HG03342 (cell line): Measurements from ENCODE around the gene VN1R5.
"Not testable (repeated sequence)": the region's sequence is repeated elsewhere in the genome, so short reads cannot be mapped to it uniquely, and the experiment has no call there.

ENCODE experiments used
- ATAC-seq: cut with Tn5 transposase; IDR thresholded peaks from one replicate; pipeline ENCODE4 v1.9.1; 2021; ENCODE audit warnings: mild to moderate bottlenecking, moderate library complexity; ENCODE audit not compliant: unreplicated experiment

Gene VN1R5

DNA sequence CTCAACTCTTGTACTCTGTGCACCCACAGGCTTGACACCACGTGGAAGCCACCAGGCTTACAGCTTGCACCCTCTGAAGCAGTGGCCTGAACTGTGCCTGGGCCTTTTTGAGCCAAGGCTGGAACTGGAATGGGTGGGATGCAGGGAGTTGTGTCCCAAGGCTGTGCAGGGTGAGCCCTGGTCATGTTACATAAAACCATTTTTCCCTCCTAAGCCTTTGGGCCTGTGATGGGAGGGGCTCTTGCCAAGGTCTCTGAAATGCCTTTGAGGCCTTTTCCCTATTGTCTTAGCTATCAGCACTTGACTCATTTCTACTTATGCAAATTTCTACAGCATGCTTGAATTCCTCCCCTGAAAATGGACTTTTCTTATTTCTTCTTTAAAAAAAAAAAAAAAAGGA, 14.1 kb downstream of the VN1R5 start:
- no peak for ATAC-seq

DNA sequence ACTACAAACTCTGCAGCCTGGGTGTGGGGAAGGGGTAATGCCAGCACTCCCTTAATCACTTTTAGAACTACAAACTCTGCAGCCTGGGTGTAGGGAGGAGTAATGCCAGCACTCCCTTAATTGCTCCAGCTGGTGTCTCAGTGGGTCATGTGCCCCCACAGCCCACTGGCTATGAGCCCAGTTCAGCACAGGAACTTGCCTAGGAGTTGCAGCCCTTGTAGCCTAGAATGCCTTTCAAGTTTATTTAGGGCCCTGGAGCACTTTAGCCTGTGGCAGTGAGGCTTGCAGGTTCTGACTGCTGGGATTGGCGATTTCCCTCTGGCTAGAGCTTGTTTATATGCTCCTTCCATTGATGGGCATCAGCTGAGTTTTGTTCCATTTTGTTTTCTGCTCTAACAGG, 17.1 kb downstream of the VN1R5 start:
- ATAC-seq = no peak

DNA sequence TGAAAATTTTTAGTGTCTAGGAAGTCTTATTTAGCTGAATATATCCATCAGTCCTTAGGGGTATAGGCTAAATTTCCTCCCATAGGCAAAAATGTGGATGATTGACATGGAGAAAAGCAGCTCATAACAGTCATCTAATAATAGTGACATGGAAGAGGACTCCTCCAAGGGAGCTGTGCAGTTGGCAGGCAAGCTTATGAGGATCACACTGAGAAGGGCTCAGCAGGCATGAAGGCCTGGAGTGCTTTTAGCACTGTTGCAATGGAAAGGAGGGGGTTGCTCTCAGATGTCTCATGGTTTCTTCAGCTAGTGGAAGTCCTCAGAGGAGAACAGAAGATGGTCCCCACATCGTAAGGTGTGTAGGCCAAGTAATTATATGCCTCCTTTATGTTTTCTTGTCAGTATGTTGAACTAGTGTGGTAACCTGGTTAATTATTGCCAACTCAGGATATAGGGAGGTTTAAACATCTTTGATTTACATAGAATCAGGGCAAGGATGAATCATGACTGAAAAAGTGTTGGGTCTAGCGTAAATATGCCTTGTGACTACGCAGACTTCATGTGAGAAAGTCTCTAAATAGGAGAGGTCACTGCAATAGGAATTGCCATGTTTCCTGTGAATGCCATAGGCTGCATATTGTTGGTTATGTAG, 18.9 kb downstream of the VN1R5 start:
- ATAC-seq = no peak

DNA sequence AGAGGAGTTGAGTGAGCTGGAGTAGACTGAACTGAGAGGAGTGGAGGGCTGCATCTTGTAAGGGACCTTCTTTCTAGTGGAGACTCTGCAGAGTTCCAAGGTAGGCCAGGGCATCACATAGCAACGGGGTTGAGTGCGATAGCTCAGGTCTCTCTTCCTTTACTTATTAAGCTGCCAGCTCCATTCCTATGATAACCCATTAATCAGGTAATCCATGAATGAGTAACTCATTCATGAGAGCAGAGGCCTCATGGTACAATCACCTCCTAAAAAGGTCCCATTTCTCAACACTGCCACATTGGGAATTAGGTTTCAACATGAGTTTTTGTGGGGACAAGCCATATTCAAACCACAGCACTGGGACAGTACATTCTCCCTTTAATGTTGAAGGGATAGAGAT, 21.3 kb downstream of the VN1R5 start:
- no peak for ATAC-seq

DNA sequence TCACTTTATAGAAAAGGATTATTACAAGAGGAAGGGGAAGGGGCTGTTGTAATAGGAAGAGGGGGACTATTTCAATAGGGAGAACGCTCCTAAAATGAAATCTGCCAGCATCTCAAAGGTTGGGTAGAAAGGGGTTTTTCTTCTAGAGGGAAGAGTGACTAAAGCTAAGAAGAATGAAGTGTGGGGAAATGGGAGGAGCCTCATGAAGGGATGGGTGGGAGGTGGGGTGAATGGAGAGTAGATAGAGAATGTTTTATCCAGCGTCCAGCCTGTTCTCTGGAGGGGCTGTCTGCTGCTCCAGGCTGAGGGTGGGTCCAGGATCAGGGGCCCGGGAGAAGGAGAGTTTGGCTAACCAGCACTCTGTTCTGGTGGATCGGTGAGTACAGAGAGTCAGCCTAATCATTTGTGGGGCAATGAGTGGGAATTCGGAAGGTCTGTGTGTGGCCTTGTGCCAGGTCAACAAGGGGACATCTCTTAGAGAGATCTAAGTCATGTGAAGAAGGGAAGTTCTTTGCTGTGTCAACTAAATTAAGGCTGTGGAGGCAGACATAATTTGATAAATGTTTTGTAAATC, 25.2 kb downstream of the VN1R5 start:
- no peak for ATAC-seq

DNA sequence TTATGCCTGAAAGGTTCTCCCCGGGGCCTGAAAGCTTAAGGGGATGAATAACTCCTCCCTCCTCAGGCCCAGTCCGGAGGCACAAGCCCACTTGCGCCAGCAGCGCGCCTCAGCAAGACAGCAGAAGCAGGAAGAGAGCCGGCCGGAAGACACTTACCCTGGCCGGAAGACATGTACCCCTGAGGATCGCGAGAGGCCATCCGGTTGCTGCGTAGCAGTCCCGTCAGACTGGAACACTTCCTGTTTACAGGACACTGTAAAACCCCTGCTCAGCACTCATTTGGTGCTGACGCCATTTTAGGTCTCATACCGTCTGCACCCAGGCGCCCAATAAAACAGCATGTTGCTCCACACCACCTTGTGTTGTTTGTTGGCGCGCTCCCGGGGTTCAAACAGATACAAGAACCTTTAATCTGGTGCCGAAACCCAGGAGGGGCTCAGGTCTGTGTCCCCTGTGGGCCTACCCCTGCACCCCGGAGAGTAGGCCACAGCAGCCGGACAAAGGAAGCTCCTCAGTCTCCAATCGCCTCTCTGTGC, 30.3 kb downstream of the VN1R5 start:
- no peak for ATAC-seq

DNA sequence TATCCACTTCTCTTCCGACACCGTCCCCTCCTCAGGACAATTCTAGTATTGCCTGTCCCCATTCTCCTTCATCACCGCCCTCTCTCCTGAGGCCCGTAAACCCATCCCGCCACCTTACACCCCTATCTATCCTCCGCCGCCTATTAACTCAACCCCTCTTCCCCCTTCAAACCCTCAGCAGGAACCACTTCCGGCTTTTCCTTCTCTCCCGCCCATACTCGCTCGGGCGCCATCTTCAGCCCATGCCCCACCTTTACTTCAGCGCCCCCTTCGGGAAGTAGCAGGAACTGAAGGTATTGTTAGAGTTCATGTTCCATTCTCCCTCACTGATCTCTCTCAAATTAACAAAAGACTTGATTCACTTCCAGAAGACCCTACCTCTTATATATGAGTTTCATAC, 31.6 kb downstream of the VN1R5 start:
- no peak for ATAC-seq

DNA sequence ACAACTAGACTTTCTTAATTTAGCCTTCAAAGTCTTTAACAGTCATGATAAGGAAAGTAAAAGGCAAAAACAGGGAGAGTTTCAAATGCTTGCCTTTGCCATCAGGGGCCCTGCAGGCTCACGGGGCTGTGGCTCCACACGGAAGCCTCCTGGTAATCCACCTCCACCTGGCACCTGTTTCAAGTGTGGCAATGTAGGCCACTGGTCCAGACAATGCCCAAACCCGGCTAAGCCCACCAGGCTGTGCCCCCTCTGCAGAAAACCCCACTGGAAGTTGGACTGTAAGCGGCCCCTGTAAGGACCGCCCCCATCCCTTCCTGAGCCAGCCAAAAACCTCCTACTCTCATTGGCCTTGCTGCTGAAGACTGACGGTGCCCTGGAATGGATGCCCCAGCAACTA, 32.5 kb downstream of the VN1R5 start:
- no peak for ATAC-seq

DNA sequence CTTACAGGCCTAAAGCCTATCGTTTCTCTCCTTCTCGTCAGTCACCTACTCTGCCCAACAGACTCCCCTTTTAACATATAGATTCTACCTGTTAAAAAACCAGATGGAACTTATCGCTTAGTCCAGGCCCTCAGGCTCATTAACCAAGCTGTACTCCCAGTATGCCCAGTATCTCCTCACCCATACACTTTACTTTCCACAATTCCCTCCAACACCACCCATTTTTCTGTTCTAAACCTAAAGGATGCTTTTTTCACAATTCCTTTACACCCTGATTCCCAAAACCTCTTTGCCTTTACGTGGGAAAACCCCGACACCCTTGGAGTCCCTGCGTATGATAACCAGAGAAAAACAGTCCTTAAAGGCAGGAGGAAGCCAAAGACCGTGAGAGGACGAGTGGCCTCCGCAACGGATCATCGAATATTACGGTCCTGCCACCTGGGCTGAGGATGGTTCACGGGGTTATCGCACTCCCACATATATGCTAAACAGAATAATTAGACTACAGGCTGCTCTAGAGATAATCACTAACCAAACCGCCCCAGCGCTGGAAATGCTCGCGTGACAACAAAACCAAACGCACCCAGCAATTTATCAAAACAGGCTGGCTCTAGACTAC, 33.5 kb downstream of the VN1R5 start:
- not testable (repeated sequence) for ATAC-seq

DNA sequence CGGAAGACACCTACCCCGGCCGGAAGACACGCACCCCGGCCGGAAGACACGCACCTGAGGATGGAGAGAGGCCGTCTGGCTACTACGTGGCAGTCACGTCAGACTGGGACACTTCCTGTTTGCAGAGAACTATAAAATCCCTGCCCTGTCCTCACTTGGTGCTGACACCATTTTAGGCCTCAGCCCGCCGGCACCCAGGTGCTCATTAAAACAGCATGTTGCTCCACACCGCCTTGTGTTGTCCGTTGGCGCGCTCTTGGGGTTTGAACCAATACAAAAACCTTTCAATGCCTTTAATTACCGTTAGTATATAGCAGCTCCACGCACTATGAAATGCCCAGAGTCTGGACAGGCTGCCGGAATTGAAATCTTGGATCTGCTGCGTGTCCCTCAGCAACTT, 34.7 kb downstream of the VN1R5 start:
- ATAC-seq = no peak

DNA sequence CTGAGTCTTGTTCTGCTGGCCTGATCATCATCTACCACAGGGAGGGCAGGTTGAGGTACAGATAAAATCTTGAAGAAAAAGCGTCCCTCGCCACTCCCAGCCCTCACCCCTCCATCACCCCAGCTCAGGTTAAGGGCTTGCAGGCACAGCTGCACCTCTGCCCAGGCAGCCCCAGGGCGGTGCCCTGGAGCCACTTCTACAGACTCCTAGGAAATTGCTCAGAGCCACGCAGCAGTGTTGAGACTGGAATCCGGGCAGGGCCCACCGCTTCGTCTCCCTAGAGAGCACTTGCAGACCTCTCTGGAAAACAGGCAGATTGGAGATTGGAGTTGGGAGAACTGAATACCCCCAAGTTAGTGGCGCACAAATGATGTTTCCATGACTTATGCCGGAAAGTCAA, 35.3 kb downstream of the VN1R5 start:
- no peak for ATAC-seq

DNA sequence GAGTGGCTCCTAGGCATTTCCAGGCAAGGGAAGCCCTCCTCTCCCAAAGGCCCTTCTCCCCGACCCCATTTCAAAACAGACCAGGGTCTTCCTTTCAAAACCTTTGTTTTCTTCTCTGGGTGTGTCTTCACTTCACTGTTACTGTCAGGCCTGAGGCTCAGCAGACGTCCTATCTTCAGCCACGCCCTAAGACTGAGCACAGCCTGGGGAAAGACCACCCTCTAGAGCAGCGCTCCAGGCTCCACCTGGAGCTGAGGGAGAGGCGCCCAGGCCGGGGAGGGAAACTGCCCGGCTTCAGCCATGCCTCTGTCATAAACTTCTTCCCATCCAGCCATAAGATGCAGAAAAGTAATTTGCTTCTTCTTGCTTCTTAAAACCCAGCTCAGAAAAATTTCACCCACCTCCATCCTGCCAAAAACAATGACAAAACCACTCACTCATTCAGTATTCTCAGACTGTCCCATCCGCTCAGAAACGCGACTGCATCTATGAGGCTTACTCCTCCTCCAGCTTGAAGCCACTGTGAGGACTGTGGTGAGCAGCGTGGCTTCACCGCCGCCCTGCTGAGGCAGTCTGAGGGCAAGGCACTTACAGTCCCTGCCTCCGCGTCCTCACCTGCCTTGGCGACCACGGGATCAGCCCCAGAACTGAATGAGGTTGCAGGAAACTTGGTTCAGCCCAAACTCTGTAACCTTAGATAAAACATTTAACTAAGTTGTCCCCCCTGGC, 36.1 kb downstream of the VN1R5 start:
- no peak for ATAC-seq

DNA sequence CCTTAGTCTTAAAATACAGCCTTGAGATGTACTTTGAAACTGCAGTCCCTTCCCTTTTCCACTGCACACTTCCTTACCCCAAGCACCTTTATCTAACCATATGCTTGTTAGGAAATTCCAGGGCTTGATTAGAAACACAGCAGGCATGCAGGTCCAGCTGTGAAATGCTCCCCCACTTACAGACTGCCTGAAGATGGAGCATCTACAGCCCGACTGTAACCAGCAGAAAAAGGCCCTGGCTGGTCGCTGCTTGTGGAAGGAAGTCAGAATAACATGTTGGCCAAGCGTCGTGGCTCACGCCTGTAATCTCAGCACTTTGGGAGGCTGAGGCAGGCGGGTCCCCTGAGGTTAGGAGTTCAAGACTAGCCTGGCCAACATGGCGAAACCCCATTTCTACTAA, 37.2 kb downstream of the VN1R5 start:
- ATAC-seq = no peak

DNA sequence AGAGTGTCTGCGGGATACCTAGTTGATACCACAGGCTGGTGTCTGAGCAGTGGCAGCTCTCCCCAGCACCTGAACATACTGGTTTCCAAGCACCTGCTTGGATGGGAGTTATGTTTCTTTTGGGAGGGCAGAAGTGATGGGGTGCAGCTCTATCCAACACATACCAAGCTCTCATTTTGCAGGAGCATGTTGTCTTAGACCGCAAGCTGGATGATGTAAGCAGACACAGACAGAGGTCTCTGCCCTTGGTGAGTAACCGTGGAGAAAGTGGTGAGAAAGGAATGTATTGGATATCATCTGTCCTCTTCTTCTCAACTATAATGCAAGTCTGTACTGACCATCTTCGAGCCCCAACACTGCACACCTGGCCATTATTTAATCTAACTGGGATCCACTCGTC, 38.4 kb downstream of the VN1R5 start:
- ATAC-seq = no peak

DNA sequence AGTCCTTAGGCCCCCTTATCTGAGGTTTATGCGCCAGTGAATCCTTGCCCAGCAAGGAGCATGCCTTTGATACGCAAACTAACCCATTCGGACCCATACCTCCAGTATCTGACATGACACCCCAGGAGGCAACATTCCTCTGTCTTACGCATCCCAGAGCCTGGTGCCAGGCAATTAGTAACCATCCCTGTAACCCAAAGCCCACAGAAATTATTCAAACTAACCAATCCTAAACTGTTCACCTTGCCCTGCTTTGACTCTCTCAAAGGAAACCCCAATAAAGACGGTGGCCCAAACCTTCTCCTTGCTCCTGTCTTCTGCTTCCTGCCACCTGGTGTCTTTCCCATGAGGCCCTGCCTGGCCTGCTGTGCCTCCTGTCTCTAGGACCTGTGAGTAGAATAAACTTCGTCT, 39.4 kb downstream of the VN1R5 start:
- no peak for ATAC-seq

DNA sequence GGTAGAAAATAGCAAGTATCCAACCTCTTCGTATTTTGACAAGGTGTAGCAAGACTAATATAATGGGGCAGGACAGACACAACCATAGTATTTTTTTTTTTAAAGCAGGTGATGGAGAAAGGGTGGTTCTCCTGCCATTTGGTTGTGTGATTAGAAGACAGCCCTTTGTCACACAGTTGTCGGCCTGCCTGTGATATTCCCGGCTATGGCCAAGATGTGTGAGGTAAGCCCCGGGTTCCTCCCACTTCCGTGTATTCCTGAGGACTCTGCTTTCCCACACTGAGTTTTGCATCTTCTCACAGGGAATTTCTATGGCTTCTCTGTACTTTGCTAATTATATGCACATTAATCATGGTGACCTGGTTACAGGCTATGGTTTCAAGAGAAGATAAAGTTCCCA, 39.9 kb downstream of the VN1R5 start:
- ATAC-seq = no peak

DNA sequence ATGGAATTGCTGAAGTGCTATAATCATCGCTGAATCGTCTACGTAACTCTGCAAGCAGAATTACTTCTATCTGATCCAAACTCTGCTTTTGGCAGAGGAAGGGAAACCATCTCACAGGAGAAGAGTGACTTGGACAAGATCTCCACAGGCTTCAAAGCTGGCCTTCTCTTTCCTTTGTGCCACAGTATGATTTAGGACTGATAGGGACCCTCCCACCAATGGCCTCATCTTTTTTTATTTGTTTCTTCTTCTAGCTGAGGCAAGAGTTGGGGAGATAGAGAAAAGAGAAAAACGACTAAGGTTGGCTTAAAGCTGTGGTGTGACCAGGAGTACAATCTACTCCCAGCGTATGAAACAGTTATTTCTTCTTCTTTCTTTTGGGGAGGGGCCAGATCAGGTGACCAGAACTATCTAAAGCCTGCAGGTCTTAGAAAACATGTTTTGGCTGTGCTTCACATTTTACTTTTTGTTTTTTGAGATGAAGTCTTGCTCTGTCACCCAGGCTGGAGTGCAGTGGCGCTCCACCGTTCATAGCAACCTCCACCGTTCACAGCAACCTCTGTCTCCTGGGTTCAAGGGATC, 40.8 kb downstream of the VN1R5 start:
- no peak for ATAC-seq

DNA sequence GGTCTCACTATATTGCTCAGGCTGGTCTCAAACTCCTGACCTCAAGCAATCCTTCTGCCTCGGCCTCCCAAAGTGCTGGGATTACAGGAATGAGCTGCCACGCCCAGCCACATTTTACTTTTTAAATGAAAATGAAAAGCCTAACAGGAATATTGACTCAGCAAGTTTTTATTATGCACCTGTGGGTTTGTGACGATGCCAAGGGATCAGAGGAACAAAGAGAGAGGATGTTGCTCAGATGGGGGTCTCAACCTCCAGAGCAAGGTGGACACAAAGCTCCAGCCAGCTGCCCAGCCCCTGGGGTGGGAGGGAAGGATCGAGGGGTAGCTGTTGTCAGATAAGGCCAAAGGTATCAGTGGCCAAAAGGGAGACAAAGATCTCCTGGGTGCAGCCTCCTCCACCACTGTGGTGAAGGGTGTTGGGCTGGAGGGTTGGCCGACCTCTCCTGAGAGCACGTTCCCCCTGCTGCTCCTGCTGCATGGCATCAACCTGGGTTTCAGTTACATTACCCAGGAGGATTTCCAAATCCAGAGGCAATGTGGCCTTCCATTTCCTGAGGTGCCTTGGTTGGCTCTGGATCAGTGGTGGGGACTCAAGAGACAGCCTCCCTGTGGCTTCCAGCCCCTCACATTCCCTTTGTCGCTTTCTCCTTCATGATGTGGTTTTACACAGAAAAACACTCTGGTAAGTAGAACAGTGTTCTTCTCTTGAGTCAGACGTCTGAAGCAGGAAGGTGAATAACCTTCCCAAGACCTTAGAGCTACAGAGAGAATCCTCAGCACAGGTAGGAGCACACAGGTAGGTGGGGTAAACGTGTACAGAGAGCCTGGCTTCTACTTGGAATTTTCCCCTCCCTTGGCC, 41.6 kb downstream of the VN1R5 start:
- no peak for ATAC-seq

DNA sequence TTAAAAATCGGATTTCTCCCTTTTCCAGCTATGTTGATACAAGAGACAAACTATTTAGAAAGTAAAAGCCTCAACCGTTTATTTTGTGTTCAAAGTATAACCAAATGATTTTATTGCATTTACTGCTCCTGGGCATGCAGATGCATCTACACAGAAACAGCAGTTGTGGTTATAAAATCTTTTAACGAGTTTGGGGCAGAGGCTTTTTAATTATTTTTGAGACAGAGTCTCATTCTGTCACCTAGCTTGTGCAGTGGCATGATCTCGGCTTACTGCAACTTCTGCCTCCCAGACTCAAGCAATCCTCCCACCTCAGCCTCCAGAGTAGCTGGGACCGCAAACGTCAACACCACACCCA, 42.2 kb downstream of the VN1R5 start:
- ATAC-seq = no peak

DNA sequence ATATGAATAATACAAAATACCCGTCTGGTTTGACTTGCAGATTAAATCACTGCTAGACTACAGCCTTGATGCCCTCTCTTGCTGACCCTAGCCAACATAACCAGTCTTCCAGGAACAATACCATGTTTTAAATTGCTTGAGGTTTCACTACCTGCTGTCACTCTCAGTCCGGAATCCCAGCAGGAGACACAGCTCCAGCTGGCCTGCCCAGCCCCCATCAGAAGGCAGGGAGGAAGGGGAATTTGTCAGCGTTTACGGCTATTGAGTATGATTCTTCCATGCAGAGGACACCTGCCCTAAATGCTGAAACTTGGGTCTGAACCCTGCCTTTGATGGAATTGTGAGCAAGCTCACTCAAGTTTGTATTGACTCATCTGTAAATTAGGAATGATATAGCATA, 42.8 kb downstream of the VN1R5 start:
- no peak for ATAC-seq
